ENCODE measurements around the gene SEC24D. TPM values are rescaled to one million over a fixed set of nuclear protein-coding genes. Genes with fewer than 3 reads are reported as not detected.

Gene SEC24D
- total and polyA plus RNA-seq, 2 experiments from 2014 or later: 37.6 to 94.8 TPM

DNA sequence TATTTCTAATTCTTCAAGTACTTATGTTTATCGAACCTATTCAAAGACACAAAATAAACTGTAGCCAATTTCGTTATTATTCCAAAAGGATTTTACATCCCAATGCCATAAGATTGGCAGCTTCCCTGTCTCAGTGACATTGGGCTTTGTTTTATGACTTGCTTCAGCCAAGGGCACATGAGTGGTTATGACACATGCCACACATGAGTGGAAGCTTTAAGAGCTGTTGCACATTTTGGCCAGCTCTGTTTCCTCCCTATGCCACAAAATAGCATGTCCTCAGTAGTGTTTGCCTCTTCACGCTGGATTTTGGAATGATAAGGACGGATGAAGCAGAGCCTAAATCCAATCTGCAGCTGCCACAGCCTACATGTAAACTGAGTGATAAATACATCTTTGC, 21.9 kb downstream of the SEC24D start:
- Histone ChIP-seq H4K20me1 (replicated peaks; ENCODE audit: insufficient read depth) (no peaks in the 10 kb centered on the region; the same call in 1 of the 2 replicates), H3K36me3 (ENCODE audit: insufficient read depth) (peaks cover 51% of the 10 kb centered on the region), H3K4me1 (ENCODE audit: insufficient read depth) (no peaks in the 10 kb centered on the region), H3K4me3 (no peak overlapping the region), H2AFZ (no peak overlapping the region), H3K27me3 (ENCODE audit: insufficient read depth) (no peaks in the 10 kb centered on the region), H3K9me2 (ENCODE audit: insufficient read depth) (no peaks in the 10 kb centered on the region), H3K4me2 (no peak overlapping the region), H3K79me2 (replicated peaks; ENCODE audit: insufficient read depth) (peaks cover 48% of the 10 kb centered on the region), H3F3A (replicated peaks; ENCODE audit: low read depth) (no peaks in the 10 kb centered on the region; the same call in 1 of the 2 replicates), H3K27ac (ENCODE audit: low read depth) (no peak overlapping the region)
- Mint-ChIP-seq H3K4me3 (no peak overlapping the region), H3K9me3 (no peaks in the 10 kb centered on the region), H3K4me1 (no peaks in the 10 kb centered on the region), H3K36me3 (ENCODE audit: low read depth) (peaks cover 66% of the 10 kb centered on the region), H3K27ac (no peak overlapping the region), H3K27me3 (ENCODE audit: insufficient read depth, low read depth, poor library complexity) (peaks cover 2% of the 10 kb centered on the region)
- ATAC-seq (no peak), DNase-seq (ENCODE audit: low spot score) (no peak)
- no peak for TF ChIP-seq NANOG (IDR thresholded peaks at IDR 0.05; ENCODE audit: borderline replicate concordance)
- TF ChIP-seq, protein P1, sequence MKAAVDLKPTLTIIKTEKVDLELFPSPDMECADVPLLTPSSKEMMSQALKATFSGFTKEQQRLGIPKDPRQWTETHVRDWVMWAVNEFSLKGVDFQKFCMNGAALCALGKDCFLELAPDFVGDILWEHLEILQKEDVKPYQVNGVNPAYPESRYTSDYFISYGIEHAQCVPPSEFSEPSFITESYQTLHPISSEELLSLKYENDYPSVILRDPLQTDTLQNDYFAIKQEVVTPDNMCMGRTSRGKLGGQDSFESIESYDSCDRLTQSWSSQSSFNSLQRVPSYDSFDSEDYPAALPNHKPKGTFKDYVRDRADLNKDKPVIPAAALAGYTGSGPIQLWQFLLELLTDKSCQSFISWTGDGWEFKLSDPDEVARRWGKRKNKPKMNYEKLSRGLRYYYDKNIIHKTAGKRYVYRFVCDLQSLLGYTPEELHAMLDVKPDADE (IDR thresholded peaks at IDR 0.05): no peak
- TF ChIP-seq JUNB (IDR thresholded peaks at IDR 0.05; ENCODE audit: unreplicated experiment): no peak
- no peak for TF ChIP-seq ZNF331 (CRISPR knock-in tag; IDR thresholded peaks at IDR 0.05; ENCODE audit: low read depth)

DNA sequence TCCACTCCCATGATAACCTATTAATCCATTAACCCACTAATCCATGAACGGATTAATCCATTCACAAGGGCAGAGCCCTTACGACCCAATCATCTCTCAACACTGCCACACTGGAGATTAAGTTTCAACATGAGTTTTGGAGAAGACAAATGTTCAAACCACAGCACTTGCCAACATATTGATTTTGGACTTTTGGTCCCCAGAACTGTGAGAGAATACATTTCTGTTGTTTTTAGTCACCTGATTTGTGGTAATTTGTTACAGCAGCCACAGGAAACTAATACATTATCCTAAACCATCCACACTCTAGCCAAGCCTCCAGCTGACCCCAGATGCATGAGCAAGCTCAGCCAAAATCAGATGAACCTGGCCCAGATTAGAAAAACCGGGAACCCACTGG, 22.4 kb downstream of the SEC24D start:
- Mint-ChIP-seq H3K4me1 (no peaks in the 10 kb centered on the region), H3K27ac (no peak overlapping the region), H3K9me3 (no peaks in the 10 kb centered on the region), H3K36me3 (ENCODE audit: low read depth) (peaks cover 70% of the 10 kb centered on the region), H3K27me3 (ENCODE audit: insufficient read depth, low read depth, poor library complexity) (peaks cover 2% of the 10 kb centered on the region), H3K4me3 (no peak overlapping the region)
- Histone ChIP-seq H3K4me1 (ENCODE audit: insufficient read depth) (no peaks in the 10 kb centered on the region), H3K79me2 (replicated peaks; ENCODE audit: insufficient read depth) (peaks cover 44% of the 10 kb centered on the region), H3F3A (replicated peaks; ENCODE audit: low read depth) (no peaks in the 10 kb centered on the region; the same call in 1 of the 2 replicates), H2AFZ (no peak overlapping the region), H4K20me1 (replicated peaks; ENCODE audit: insufficient read depth) (no peaks in the 10 kb centered on the region; the same call in 1 of the 2 replicates), H3K4me2 (no peak overlapping the region), H3K4me3 (no peak overlapping the region), H3K36me3 (ENCODE audit: insufficient read depth) (peaks cover 52% of the 10 kb centered on the region), H3K27ac (ENCODE audit: low read depth) (no peak overlapping the region), H3K9me2 (ENCODE audit: insufficient read depth) (no peaks in the 10 kb centered on the region), H3K27me3 (ENCODE audit: insufficient read depth) (no peaks in the 10 kb centered on the region)
- DNase-seq (ENCODE audit: low spot score) (no peak), ATAC-seq (no peak)
- no peak for TF ChIP-seq EZH2phosphoT487 (IDR thresholded peaks at IDR 0.05; ENCODE audit: unreplicated experiment)
- TF ChIP-seq, protein P2, sequence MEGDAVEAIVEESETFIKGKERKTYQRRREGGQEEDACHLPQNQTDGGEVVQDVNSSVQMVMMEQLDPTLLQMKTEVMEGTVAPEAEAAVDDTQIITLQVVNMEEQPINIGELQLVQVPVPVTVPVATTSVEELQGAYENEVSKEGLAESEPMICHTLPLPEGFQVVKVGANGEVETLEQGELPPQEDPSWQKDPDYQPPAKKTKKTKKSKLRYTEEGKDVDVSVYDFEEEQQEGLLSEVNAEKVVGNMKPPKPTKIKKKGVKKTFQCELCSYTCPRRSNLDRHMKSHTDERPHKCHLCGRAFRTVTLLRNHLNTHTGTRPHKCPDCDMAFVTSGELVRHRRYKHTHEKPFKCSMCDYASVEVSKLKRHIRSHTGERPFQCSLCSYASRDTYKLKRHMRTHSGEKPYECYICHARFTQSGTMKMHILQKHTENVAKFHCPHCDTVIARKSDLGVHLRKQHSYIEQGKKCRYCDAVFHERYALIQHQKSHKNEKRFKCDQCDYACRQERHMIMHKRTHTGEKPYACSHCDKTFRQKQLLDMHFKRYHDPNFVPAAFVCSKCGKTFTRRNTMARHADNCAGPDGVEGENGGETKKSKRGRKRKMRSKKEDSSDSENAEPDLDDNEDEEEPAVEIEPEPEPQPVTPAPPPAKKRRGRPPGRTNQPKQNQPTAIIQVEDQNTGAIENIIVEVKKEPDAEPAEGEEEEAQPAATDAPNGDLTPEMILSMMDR (conservative IDR thresholded peaks at IDR 0.05; ENCODE audit: low read depth in 2 of 2): no peak

GRCh38 chr4:118811832-118812231, 24.1 kb downstream of the SEC24D start:
- H3K27me3 ChIP-seq (ENCODE audit: insufficient read depth): no peaks in the 10 kb centered on the region
- peaks cover 78% of the 10 kb centered on the region for H3K36me3 Mint-ChIP-seq (ENCODE audit: low read depth)
- peaks cover 2% of the 10 kb centered on the region for H3K27me3 Mint-ChIP-seq (ENCODE audit: insufficient read depth, low read depth, poor library complexity)
- no peak overlapping the region; the same call in 1 of the 2 replicates for H3K27ac Mint-ChIP-seq
- no peaks in the 10 kb centered on the region for H3K4me1 ChIP-seq (ENCODE audit: insufficient read depth)
- no peak overlapping the region for H3K4me3 Mint-ChIP-seq
- H3K9me2 ChIP-seq (ENCODE audit: insufficient read depth): no peaks in the 10 kb centered on the region
- peaks cover 50% of the 10 kb centered on the region for H3K36me3 ChIP-seq (ENCODE audit: insufficient read depth)
- H3K79me2 ChIP-seq (replicated peaks; ENCODE audit: insufficient read depth): peaks cover 26% of the 10 kb centered on the region
- no peaks in the 10 kb centered on the region for H3K4me1 Mint-ChIP-seq
- no peaks in the 10 kb centered on the region; the same call in 1 of the 2 replicates for H3F3A ChIP-seq (replicated peaks; ENCODE audit: low read depth)
- H3K9me3 Mint-ChIP-seq: no peaks in the 10 kb centered on the region
- H2AFZ ChIP-seq: no peak overlapping the region
- no peak for ATAC-seq
- TF ChIP-seq EZH2 (IDR thresholded peaks at IDR 0.05; ENCODE audit: low read depth, unreplicated experiment): no peak
- no peak for TF ChIP-seq JUNB (IDR thresholded peaks at IDR 0.05; ENCODE audit: unreplicated experiment)
- no peak for TF ChIP-seq ZNF114 (CRISPR knock-in tag; IDR thresholded peaks at IDR 0.05)
- no peak for TF ChIP-seq STAT1 (IDR thresholded peaks at IDR 0.05; ENCODE audit: unreplicated experiment)
- TF ChIP-seq EZH2phosphoT487 (IDR thresholded peaks at IDR 0.05; ENCODE audit: unreplicated experiment): no peak
- no peak for TF ChIP-seq POLR2AphosphoS5 (IDR thresholded peaks at IDR 0.05; ENCODE audit: low read depth)
- no peaks in the 10 kb centered on the region for H4K20me1 ChIP-seq (replicated peaks; ENCODE audit: insufficient read depth)
- no peak overlapping the region for H3K4me3 ChIP-seq
- H3K27ac ChIP-seq (ENCODE audit: low read depth): no peak overlapping the region
- DNase-seq (ENCODE audit: low spot score): no peak
- no peak overlapping the region for H3K4me2 ChIP-seq
